ENCODE measurements around the gene DENND5B.

Gene DENND5B

DNA sequence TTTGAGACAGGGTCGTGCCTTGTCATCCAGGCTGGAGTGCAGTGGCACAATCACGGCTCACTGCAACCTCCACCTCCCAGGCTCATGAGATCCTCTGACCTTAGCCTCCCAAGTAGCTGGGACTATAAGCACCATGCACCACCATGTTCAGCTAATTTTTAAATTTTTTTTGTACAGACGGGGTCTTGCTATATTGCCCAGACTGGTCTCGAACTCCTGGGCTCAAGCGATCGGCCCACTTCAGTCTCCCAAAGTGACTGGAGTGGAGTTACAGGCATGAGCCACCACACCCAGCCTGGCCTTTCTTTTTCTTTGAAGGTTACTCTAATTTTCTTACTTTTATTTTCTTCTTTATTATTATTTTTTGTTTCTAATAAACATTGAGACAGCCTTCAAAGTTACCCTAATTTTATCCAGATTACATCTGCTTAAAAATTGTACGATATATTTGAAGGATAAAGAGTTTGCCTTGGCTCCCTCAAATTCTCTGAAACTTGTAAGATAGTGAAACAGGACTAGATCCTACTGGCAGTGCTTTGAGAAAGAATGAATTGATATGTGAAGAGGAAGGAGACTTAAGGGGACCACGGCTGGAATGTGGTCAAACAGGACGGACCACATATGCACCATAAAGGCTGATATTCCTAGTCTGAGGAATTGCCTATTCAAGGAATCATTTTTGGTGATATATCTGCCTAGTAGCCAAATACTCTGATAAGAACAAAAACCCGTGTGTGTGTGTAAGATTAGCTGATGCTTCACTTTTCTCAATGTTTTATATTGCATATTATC lies 250.9 kb downstream of the DENND5B start:
- Mint-ChIP-seq H3K4me1 (no peaks in the 10 kb centered on the region), H3K4me3 (no peak overlapping the region), H3K9me3 (no peaks in the 10 kb centered on the region), H3K27ac (no peak overlapping the region), H3K27me3 (no peaks in the 10 kb centered on the region), H3K36me3 (no peaks in the 10 kb centered on the region)

DNA sequence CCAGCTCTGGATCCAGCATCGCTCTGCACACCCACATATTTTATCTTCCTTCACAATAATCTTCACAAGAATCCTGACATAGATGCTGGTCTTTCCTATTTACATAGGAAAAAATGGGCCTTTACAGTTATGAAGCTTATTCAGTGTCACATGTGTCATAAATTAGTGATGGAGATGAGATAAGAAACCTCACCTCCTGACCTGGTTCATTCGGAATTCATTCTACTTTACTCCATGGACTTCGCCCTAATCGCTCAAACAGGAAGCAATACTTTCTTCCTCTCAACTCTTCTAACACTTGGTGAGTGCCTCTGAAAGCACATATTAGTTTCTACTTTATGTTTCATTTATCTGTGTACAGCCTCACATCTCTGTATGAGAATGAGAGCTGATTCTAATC lies 253.0 kb downstream of the DENND5B start:
- Mint-ChIP-seq H3K9me3 (no peaks in the 10 kb centered on the region), H3K27me3 (no peaks in the 10 kb centered on the region), H3K27ac (no peak overlapping the region), H3K4me1 (no peaks in the 10 kb centered on the region), H3K36me3 (no peaks in the 10 kb centered on the region), H3K4me3 (no peak overlapping the region)
